ENCODE measurements around the gene FAM53B. TPM values are rescaled to one million over a fixed set of nuclear protein-coding genes. Genes with fewer than 3 reads are reported as not detected.

Gene FAM53B
- total RNA-seq, 2 experiments from 2014 or later, result 30.1 to 30.9 TPM

DNA sequence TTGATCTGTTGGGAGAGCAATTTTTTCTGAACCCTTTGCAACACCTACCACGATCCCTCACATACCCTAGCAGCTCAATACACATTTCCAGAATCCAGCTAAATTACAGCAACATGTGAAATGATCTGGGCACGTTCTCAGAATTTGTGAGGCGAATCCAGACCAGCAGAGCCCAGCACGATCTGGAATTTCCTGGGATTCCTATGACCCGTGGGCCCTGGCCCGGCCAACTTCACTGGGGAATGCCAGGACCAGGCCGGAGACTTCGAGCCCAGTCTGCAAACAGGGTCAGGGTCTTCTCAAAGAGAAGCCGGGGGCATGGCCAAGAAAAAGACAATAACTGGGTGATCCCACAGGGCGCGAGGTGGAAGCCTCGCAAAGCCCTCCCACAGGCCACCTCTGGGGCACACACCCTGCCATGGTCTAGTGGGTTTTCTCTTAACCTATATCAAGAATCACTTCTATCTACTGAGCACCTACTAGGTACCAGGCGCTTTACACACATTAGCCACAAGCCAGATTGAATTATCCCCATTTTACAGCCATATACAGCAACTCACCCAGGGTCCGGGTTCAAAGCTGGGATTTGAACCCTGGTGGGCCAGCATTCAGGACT is 33.8 kb downstream of the FAM53B start:
- H3K4me1 Mint-ChIP-seq, result peaks cover 81% of the 10 kb centered on the region
- H3K4me3 Mint-ChIP-seq, result no peak overlapping the region
- ChIA-PET POLR2A (no interaction called here), CTCF (interaction anchor here (1.0 to 15.0 kb wide), 2 partner anchors 9 to 17 kb away, joined by 3 to 209 read pairs; no protein-coding TSS in a partner anchor)
- DNase-seq, result no peak
- no peaks in the 10 kb centered on the region for H3K27me3 Mint-ChIP-seq
- no peaks in the 10 kb centered on the region for H3K9me3 Mint-ChIP-seq
- H3K36me3 Mint-ChIP-seq (ENCODE audit: low read depth), result peaks cover 28% of the 10 kb centered on the region
- no peak overlapping the region for H3K27ac Mint-ChIP-seq

DNA sequence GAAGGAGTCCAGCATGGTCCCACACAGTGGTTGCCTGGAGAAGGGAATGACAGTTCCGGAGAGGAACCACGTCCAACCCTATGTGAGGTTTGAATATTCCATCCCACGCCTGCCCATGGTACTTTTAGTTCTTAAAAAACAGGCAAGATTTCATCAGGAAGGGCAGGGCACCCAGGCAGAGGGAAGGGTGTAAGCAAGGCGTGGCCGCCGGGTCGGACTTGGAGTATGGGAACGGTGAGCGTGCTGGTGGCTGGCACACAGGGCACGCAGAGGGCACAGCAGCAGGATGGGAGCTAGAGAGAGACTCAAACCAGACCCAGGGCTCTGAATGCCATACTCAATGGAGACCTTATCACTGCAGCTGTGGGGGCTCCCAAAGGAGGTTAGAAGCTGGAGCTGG is 34.3 kb downstream of the FAM53B start:
- no peak overlapping the region for H3K4me3 Mint-ChIP-seq
- no peak overlapping the region for H3K27ac Mint-ChIP-seq
- no peaks in the 10 kb centered on the region for H3K27me3 Mint-ChIP-seq
- POLR2A ChIA-PET, result no interaction called here
- peaks cover 31% of the 10 kb centered on the region for H3K36me3 Mint-ChIP-seq (ENCODE audit: low read depth)
- H3K9me3 Mint-ChIP-seq, result no peaks in the 10 kb centered on the region
- H3K4me1 Mint-ChIP-seq, result peaks cover 81% of the 10 kb centered on the region
- CTCF ChIA-PET, result interaction anchor here (1.0 to 15.0 kb wide), 3 partner anchors 10 to 32 kb away, joined by 3 to 209 read pairs (median 3); no protein-coding TSS in a partner anchor
- no peak for DNase-seq

DNA sequence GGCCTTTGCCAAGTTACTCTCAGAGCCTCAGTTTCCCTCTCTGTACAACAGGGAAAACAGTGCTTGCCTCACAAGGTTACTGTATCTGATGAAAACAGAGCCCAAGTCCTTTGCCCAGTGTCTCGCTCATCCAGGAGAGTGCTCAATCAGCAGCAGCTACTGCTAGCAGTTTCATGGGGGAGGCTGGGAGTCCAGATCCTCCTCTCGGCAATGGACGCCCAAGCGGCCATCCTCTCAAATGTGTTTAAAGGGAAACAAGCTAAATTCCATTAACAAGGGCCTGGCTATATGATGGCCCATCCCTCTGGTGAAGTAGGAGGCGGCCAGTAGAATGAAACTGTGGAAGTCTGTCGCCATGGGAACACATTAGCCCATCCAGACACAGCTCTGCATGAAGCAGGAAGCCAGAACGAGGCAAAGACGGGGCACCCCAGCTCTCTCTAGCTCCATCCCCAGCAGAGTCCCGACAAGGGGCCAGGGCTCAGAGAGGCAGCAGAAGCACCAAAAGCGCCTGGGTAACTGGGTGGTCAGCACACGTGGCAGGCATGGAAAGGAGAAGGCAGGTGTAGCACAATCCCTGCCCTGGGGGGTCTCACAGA is 35.2 kb downstream of the FAM53B start:
- H3K36me3 Mint-ChIP-seq (ENCODE audit: low read depth), result peaks cover 40% of the 10 kb centered on the region
- no peaks in the 10 kb centered on the region for H3K9me3 Mint-ChIP-seq
- peak overlapping the region; percentile 25 for H3K27ac Mint-ChIP-seq
- CTCF ChIA-PET, result interaction anchor here (0.9 to 15.0 kb wide), 7 partner anchors 10 to 81 kb away, joined by 3 to 209 read pairs (median 3); no protein-coding TSS in a partner anchor
- DNase-seq, result no peak
- POLR2A ChIA-PET, result no interaction called here
- H3K4me1 Mint-ChIP-seq, result peaks cover 82% of the 10 kb centered on the region
- H3K4me3 Mint-ChIP-seq, result no peak overlapping the region
- no peaks in the 10 kb centered on the region for H3K27me3 Mint-ChIP-seq

GRCh38 chr10:124708246-124708779 is 35.9 kb downstream of the FAM53B start:
- CTCF ChIA-PET, result interaction anchor here (0.9 to 15.0 kb wide), 6 partner anchors 11 to 60 kb away, joined by 3 to 209 read pairs (median 4); no protein-coding TSS in a partner anchor
- no peaks in the 10 kb centered on the region for H3K27me3 Mint-ChIP-seq
- peaks cover 44% of the 10 kb centered on the region for H3K36me3 Mint-ChIP-seq (ENCODE audit: low read depth)
- POLR2A ChIA-PET, result no interaction called here
- H3K27ac Mint-ChIP-seq, result peak overlapping the region; percentile 48
- H3K4me3 Mint-ChIP-seq, result no peak overlapping the region
- no peaks in the 10 kb centered on the region for H3K9me3 Mint-ChIP-seq
- H3K4me1 Mint-ChIP-seq, result peaks cover 82% of the 10 kb centered on the region
- no peak for DNase-seq

DNA sequence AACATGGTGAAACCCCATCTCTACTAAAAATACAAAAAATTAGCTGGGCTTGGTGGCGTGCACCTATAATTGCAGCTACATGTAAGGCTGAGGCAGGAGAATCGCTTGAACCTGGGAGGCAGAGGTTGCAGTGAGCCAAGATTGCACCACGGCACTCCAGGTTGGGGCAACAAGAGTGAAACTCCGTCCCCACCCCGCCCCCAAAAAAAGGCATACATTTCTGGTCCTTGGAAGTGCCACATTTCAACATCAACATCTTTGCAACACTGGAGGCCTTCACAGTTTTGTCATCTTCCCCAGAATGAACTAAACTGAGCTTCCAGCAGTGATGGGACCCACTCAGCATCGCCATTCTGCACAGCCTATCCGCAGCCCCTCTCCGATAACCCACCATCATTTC is 36.6 kb downstream of the FAM53B start:
- ChIA-PET CTCF (interaction anchor here (1.6 to 15.0 kb wide), 4 partner anchors 12 to 59 kb away, joined by 3 to 209 read pairs (median 10); no protein-coding TSS in a partner anchor), POLR2A (no interaction called here)
- Mint-ChIP-seq H3K27ac (peak overlapping the region; percentile 43), H3K4me3 (no peak overlapping the region), H3K36me3 (ENCODE audit: low read depth) (peaks cover 39% of the 10 kb centered on the region), H3K27me3 (no peaks in the 10 kb centered on the region), H3K9me3 (no peaks in the 10 kb centered on the region), H3K4me1 (peaks cover 82% of the 10 kb centered on the region)
- no peak for DNase-seq

- no peak for DNase-seq
- Mint-ChIP-seq H3K4me3 (no peak overlapping the region), H3K4me1 (peaks cover 84% of the 10 kb centered on the region), H3K9me3 (no peaks in the 10 kb centered on the region), H3K36me3 (ENCODE audit: low read depth) (peaks cover 42% of the 10 kb centered on the region), H3K27ac (no peak overlapping the region), H3K27me3 (no peaks in the 10 kb centered on the region)
- ChIA-PET POLR2A (no interaction called here), CTCF (interaction anchor here (1.6 to 15.0 kb wide), 5 partner anchors 12 to 59 kb away, joined by 3 to 209 read pairs (median 9); no protein-coding TSS in a partner anchor)
Measured at GRCh38 chr10:124707144-124707467, 37.1 kb downstream of the FAM53B start.

GRCh38 chr10:124706462-124707143 is 37.6 kb downstream of the FAM53B start:
- H3K36me3 Mint-ChIP-seq (ENCODE audit: low read depth), result peaks cover 45% of the 10 kb centered on the region
- POLR2A ChIA-PET, result no interaction called here

DNA sequence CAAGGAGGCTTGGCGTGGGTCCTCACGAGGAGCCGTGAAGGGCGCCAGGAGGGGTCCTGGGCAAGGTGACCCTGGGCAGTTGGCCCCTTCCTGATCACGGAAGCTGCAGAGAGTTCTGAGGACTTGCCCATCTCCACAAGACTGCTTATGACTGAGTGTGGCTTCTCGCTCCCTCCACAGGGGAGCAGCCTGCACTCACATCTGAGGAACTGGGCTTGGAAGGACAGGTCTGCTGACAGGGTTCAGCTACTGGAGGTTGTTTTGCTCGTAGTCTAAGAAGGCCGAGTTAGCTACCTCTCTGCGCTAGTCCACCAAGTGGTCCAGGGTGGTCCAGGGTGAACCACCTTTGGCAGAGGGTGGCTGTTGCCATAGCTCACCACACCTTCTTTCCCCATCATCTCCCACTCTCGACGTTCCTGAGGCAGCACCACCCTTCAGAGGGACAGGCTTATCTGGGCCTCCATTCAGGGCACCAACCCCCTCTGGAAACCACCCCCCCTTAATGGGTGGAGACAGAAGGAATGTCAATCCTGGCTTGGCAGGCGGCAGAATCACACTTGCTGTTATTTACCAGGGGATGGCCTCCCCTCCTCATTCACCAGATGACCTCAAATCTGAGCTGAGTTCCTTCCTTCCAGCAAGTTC is 38.2 kb downstream of the FAM53B start:
- Mint-ChIP-seq H3K36me3 (ENCODE audit: low read depth) (peaks cover 49% of the 10 kb centered on the region), H3K27ac (peak overlapping the region; percentile 78), H3K9me3 (no peaks in the 10 kb centered on the region), H3K27me3 (no peaks in the 10 kb centered on the region), H3K4me3 (no peak overlapping the region), H3K4me1 (peaks cover 95% of the 10 kb centered on the region)
- ChIA-PET CTCF (interaction anchor here (0.6 to 15.0 kb wide), 11 partner anchors 9 to 76 kb away, joined by 3 to 209 read pairs (median 6); no protein-coding TSS in a partner anchor), POLR2A (no interaction called here)
- DNase-seq, result no peak

More at GRCh38 chr10:124706462-124707143, 37.6 kb downstream of the FAM53B start:
- no peaks in the 10 kb centered on the region for H3K27me3 Mint-ChIP-seq
- CTCF ChIA-PET, result interaction anchor here (0.6 to 15.0 kb wide), 10 partner anchors 10 to 76 kb away, joined by 3 to 209 read pairs (median 6); no protein-coding TSS in a partner anchor
- H3K4me3 Mint-ChIP-seq, result no peak overlapping the region
- no peaks in the 10 kb centered on the region for H3K9me3 Mint-ChIP-seq
- DNase-seq, result no peak
- H3K4me1 Mint-ChIP-seq, result peaks cover 89% of the 10 kb centered on the region
- H3K27ac Mint-ChIP-seq, result peak overlapping the region; percentile 69

- CTCF ChIA-PET, result interaction anchor here (1.0 to 15.0 kb wide), 9 partner anchors 9 to 57 kb away, joined by 3 to 209 read pairs (median 7); no protein-coding TSS in a partner anchor
- POLR2A ChIA-PET, result no interaction called here
- Mint-ChIP-seq H3K4me1 (peaks cover 95% of the 10 kb centered on the region), H3K36me3 (ENCODE audit: low read depth) (peaks cover 47% of the 10 kb centered on the region), H3K27me3 (no peaks in the 10 kb centered on the region), H3K9me3 (no peaks in the 10 kb centered on the region), H3K4me3 (no peak overlapping the region), H3K27ac (peak overlapping the region; percentile 78)
- DNase-seq, result no peak
Measured at GRCh38 chr10:124705381-124705740, 38.8 kb downstream of the FAM53B start.

- peaks cover 95% of the 10 kb centered on the region for H3K4me1 Mint-ChIP-seq
- no peaks in the 10 kb centered on the region for H3K27me3 Mint-ChIP-seq
- DNase-seq, result no peak
- peaks cover 52% of the 10 kb centered on the region for H3K36me3 Mint-ChIP-seq (ENCODE audit: low read depth)
- POLR2A ChIA-PET, result interaction anchor here (0.5 kb wide), 1 partner anchor 155 kb away, joined by 6 read pairs; no protein-coding TSS in a partner anchor
- CTCF ChIA-PET, result interaction anchor here (1.2 to 15.0 kb wide), 8 partner anchors 8 to 56 kb away, joined by 4 to 209 read pairs (median 6); no protein-coding TSS in a partner anchor
- H3K9me3 Mint-ChIP-seq, result no peaks in the 10 kb centered on the region
- H3K4me3 Mint-ChIP-seq, result no peak overlapping the region
- peak overlapping the region; percentile 79 for H3K27ac Mint-ChIP-seq
Measured at GRCh38 chr10:124704428-124705380, 39.5 kb downstream of the FAM53B start.

- peak overlapping the region; percentile 92 for H3K27ac Mint-ChIP-seq
Measured at GRCh38 chr10:124703778-124704427, 40.3 kb downstream of the FAM53B start.

More at GRCh38 chr10:124703778-124704427, 40.3 kb downstream of the FAM53B start:
- ChIA-PET POLR2A (no interaction called here), CTCF (interaction anchor here (0.5 to 15.0 kb wide), 5 partner anchors 11 to 37 kb away, joined by 4 to 209 read pairs (median 5); no protein-coding TSS in a partner anchor)
- no peak for DNase-seq
- H3K36me3 Mint-ChIP-seq (ENCODE audit: low read depth), result peaks cover 55% of the 10 kb centered on the region
- H3K4me1 Mint-ChIP-seq, result peaks cover 95% of the 10 kb centered on the region
- no peaks in the 10 kb centered on the region for H3K9me3 Mint-ChIP-seq
- H3K27me3 Mint-ChIP-seq, result no peaks in the 10 kb centered on the region
- H3K4me3 Mint-ChIP-seq, result no peak overlapping the region
